HepG2 (cell line): ENCODE data around the gene PEMT. TPM values are rescaled to one million over a fixed set of nuclear protein-coding genes. Genes with fewer than 3 reads are reported as not detected.

Source experiments
- ARNTL ChIP-seq: sonication (generic); formaldehyde crosslinking; IDR thresholded peaks from 2 replicates; pipeline ENCODE4 v1.4.0; 2020; ENCODE audit warnings: mild to moderate bottlenecking, missing genetic modification reagents
- CBX5 ChIP-seq: sonication (generic); formaldehyde crosslinking; IDR thresholded peaks from 2 replicates; pipeline ENCODE4 v1.4.0; 2020; ENCODE audit warnings: missing genetic modification reagents, borderline replicate concordance
- GATA4 ChIP-seq: sonication (generic); IDR thresholded peaks from 2 replicates; pipeline ENCODE4 v1.6.1; 2016; ENCODE audit warnings: antibody characterized with exemption, low read depth, borderline replicate concordance
- HOXA5 ChIP-seq: sonication (generic); formaldehyde crosslinking; IDR thresholded peaks from 2 replicates; pipeline ENCODE4 v1.4.0; 2020; ENCODE audit warnings: missing genetic modification reagents
- HOXA7 ChIP-seq: sonication (generic); formaldehyde crosslinking; IDR thresholded peaks from 2 replicates; pipeline ENCODE4 v1.8.1; 2022; ENCODE audit warnings: mild to moderate bottlenecking, missing genetic modification reagents, moderate library complexity
- ISX ChIP-seq: sonication (generic); formaldehyde crosslinking; conservative IDR thresholded peaks from 2 replicates; pipeline ENCODE4 v1.5.0; 2020; ENCODE audit warnings: missing genetic modification reagents
- MIXL1 ChIP-seq: IDR thresholded peaks from 2 replicates; pipeline ENCODE4 v1.6.1; 2016
- MTF1 ChIP-seq: sonication (generic); formaldehyde crosslinking; IDR thresholded peaks from 2 replicates; pipeline ENCODE4 v1.5.0; 2020; ENCODE audit warnings: missing genetic modification reagents
- MTF2 ChIP-seq: sonication (generic); formaldehyde crosslinking; IDR thresholded peaks from 2 replicates; pipeline ENCODE4 v1.5.0; 2020; ENCODE audit warnings: missing genetic modification reagents, borderline replicate concordance
- NFE2 ChIP-seq: sonication (generic); formaldehyde crosslinking; IDR thresholded peaks from 2 replicates; pipeline ENCODE4 v1.4.0; 2020; ENCODE audit warnings: missing genetic modification reagents
- RARA ChIP-seq: IDR thresholded peaks from 2 replicates; pipeline ENCODE4 v1.6.1; 2016; ENCODE audit warnings: missing genetic modification reagents, missing compliant biosample characterization
- SIN3A ChIP-seq: IDR thresholded peaks from 2 replicates; pipeline ENCODE4 v1.6.1; 2011; ENCODE audit warnings: low read depth, mild to moderate bottlenecking, control low read depth, low read length, borderline replicate concordance
- SP1 ChIP-seq, 2 experiments: fragments of 450-650 bp in 1 of 2; sonication (generic) in 1 of 2; formaldehyde crosslinking in 1 of 2; IDR thresholded peaks; 2 replicates each; pipeline versions ENCODE4 v1.4.0 to v1.6.1; 2016 to 2020; ENCODE audit warnings: missing genetic modification reagents in 1 of 2
- YY1 ChIP-seq: IDR thresholded peaks from 2 replicates; pipeline ENCODE4 v1.6.1; 2011; ENCODE audit warnings: low read length, low read depth, moderate library complexity, mild to moderate bottlenecking; ENCODE audit not compliant: insufficient read depth, insufficient replicate concordance
- ZFP41 ChIP-seq: sonication (generic); formaldehyde crosslinking; IDR thresholded peaks from 2 replicates; pipeline ENCODE4 v1.4.0; 2020; ENCODE audit warnings: mild to moderate bottlenecking, missing genetic modification reagents, borderline replicate concordance
- ZNF12 ChIP-seq: sonication (generic); formaldehyde crosslinking; IDR thresholded peaks from 2 replicates; pipeline ENCODE4 v1.5.0; 2020; ENCODE audit warnings: missing genetic modification reagents
- ZNF207 ChIP-seq: fragments of 450-650 bp; IDR thresholded peaks from 2 replicates; pipeline ENCODE4 v1.6.1; 2016; ENCODE audit warnings: antibody characterized with exemption, borderline replicate concordance
- ZNF24 ChIP-seq: fragments of 450-650 bp; IDR thresholded peaks from 2 replicates; pipeline ENCODE4 v1.6.1; 2017; ENCODE audit warnings: antibody characterized with exemption, mild to moderate bottlenecking
- ZNF331 ChIP-seq: sonication (generic); formaldehyde crosslinking; IDR thresholded peaks from 2 replicates; pipeline ENCODE4 v1.4.0; 2020; ENCODE audit warnings: missing genetic modification reagents
- ZNF484 ChIP-seq: sonication (generic); formaldehyde crosslinking; IDR thresholded peaks from 2 replicates; pipeline ENCODE4 v1.5.1; 2020; ENCODE audit warnings: mild to moderate bottlenecking, low read depth, missing genetic modification reagents, borderline replicate concordance
- ZNF543 ChIP-seq: sonication (generic); formaldehyde crosslinking; IDR thresholded peaks from 2 replicates; pipeline ENCODE4 v1.4.0; 2020; ENCODE audit warnings: mild to moderate bottlenecking, missing genetic modification reagents
- ZNF737 ChIP-seq: sonication (generic); formaldehyde crosslinking; IDR thresholded peaks from 2 replicates; pipeline ENCODE4 v1.5.0; 2020; ENCODE audit warnings: missing genetic modification reagents, mild to moderate bottlenecking, borderline replicate concordance
- ZNF782 ChIP-seq: sonication (generic); formaldehyde crosslinking; IDR thresholded peaks from 2 replicates; pipeline ENCODE4 v1.4.0; 2020; ENCODE audit warnings: missing genetic modification reagents, mild to moderate bottlenecking, borderline replicate concordance
- polyA plus RNA-seq, 8 experiments: library from polyadenylated mRNA; depleted of rRNA in 3 of 8; stranded (reverse) in 7 of 8; unstranded in 1 of 8; fragments of >200 nt; fragmentation: Illumina TruSeq in 4 of 8; extraction: Trizol in 4 of 8; gene quantifications; 2 replicates each; pipeline versions ENCODE4 v1.2.1 to v1.2.3, GENCODE V29; 2011 to 2016; ENCODE audit warnings: low read depth in 4 of 8, missing spikeins in 1 of 8, mixed read lengths in 1 of 8; ENCODE audit not compliant: insufficient read depth in 1 of 8
- total RNA-seq, 5 experiments: library from RNA; depleted of rRNA; stranded (reverse); fragments of >200 nt; fragmentation: Illumina TruSeq; extraction: Trizol; gene quantifications; 2 replicates each; pipeline ENCODE4 v1.2.3, GENCODE V29; 2016; ENCODE audit warnings: low read depth in 1 of 5
- TF ChIP-seq, protein P1 (sequence below): sonication (generic); formaldehyde crosslinking; IDR thresholded peaks from 2 replicates; pipeline ENCODE4 v1.8.0; 2022; ENCODE audit warnings: mild to moderate bottlenecking, missing genetic modification reagents
- TF ChIP-seq, protein P2 (sequence below): IDR thresholded peaks from 2 replicates; pipeline ENCODE4 v1.6.1; 2018; ENCODE audit warnings: missing genetic modification reagents
- TF ChIP-seq, protein P3 (sequence below): sonication (generic); formaldehyde crosslinking; IDR thresholded peaks from 2 replicates; pipeline ENCODE4 v1.4.0; 2020; ENCODE audit warnings: mild to moderate bottlenecking, missing genetic modification reagents
- TF ChIP-seq, protein P4 (sequence below): sonication (generic); formaldehyde crosslinking; IDR thresholded peaks from 2 replicates; pipeline ENCODE4 v1.4.0; 2020; ENCODE audit warnings: missing genetic modification reagents
- TF ChIP-seq, protein P5 (sequence below): sonication (generic); formaldehyde crosslinking; IDR thresholded peaks from 2 replicates; pipeline ENCODE4 v1.4.0; 2020; ENCODE audit warnings: mild to moderate bottlenecking, missing genetic modification reagents

Gene PEMT
- total and polyA plus RNA-seq, 2 of the 13 experiments (the other 11 are each of a cell fraction or from before 2014, with no cell fraction given): 31.7 to 43.6 TPM

DNA sequence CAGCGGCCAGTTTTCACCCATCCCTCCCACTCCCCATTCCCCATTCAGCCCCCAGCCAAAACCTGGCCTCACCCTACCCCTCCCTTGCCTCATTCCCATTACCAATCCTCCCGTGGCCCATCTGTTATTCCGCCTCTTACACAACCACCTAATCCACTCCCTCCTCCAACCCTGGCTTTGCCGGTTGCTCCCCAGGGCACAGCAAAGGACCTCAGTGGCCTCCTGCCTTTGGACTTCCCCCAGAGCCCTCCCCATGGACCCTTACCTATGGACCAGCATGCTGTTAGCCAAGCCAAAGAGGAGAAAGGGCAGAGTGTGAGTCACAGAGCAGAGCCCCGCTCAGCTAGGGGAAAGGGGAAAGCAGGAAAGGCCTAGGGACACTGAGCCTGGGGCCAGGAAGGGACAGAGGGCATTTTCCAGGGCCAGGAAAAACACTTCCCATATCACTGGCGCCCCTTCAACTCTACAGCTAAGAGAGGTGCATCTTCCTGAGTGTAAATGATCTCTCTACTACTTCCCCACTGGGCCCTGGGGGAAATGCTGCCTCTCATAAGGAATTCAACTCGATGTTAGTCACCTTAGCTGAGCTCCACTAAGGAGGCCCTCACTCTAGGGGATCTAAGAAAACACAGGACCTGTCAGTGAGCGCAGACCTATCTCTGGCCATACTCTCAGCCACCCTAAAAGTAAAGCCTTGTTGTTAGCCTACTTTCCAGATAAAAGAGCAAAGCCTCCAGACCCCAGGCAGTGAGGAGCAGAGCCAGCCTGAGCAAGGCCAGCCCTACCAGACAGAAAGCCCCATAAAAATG lies 10.6 kb downstream of the PEMT start (continued):
- TF ChIP-seq CBX5 (CRISPR knock-in tag) (no peak; the same call in 1 of the 2 replicates), ZNF24 (no peak), ZFP41 (CRISPR knock-in tag) (no peak), MTF2 (CRISPR knock-in tag) (no peak), RARA (CRISPR knock-in tag) (peak; percentile 87), MIXL1 (CRISPR knock-in tag) (peak; percentile 63; the same call in 1 of the 2 replicates), ZNF543 (CRISPR knock-in tag) (no peak), GATA4 (no peak), ZNF782 (no peak), ZNF12 (CRISPR knock-in tag) (no peak), NFE2 (CRISPR knock-in tag) (no peak), SIN3A (no peak), ZNF207 (no peak), ZNF484 (CRISPR knock-in tag) (no peak), HOXA7 (CRISPR knock-in tag) (no peak), HOXA5 (CRISPR knock-in tag) (no peak), ZNF737 (CRISPR knock-in tag) (no peak), SP1 (IDR thresholded peaks at IDR 0.05) (no peak), SP1 (CRISPR knock-in tag; IDR thresholded peaks at IDR 0.05) (peak; percentile 45; the same call in 1 of the 2 replicates), YY1 (peak; percentile 33), ZNF331 (CRISPR knock-in tag) (peak; percentile 82; the same call in 1 of the 2 replicates), MTF1 (CRISPR knock-in tag) (no peak), ARNTL (CRISPR knock-in tag) (peak; percentile 87), ISX (0 out of 2 replicates have a peak, but pooled peaks have one; percentile 46)
- TF ChIP-seq, protein P1, sequence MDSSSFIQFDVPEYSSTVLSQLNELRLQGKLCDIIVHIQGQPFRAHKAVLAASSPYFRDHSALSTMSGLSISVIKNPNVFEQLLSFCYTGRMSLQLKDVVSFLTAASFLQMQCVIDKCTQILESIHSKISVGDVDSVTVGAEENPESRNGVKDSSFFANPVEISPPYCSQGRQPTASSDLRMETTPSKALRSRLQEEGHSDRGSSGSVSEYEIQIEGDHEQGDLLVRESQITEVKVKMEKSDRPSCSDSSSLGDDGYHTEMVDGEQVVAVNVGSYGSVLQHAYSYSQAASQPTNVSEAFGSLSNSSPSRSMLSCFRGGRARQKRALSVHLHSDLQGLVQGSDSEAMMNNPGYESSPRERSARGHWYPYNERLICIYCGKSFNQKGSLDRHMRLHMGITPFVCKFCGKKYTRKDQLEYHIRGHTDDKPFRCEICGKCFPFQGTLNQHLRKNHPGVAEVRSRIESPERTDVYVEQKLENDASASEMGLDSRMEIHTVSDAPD (CRISPR knock-in tag): peak; percentile 87; the same call in 1 of the 2 replicates
- TF ChIP-seq, protein P2, sequence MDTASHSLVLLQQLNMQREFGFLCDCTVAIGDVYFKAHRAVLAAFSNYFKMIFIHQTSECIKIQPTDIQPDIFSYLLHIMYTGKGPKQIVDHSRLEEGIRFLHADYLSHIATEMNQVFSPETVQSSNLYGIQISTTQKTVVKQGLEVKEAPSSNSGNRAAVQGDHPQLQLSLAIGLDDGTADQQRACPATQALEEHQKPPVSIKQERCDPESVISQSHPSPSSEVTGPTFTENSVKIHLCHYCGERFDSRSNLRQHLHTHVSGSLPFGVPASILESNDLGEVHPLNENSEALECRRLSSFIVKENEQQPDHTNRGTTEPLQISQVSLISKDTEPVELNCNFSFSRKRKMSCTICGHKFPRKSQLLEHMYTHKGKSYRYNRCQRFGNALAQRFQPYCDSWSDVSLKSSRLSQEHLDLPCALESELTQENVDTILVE (CRISPR knock-in tag): no peak
- TF ChIP-seq, protein P3, sequence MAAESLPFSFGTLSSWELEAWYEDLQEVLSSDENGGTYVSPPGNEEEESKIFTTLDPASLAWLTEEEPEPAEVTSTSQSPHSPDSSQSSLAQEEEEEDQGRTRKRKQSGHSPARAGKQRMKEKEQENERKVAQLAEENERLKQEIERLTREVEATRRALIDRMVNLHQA (CRISPR knock-in tag): no peak
- TF ChIP-seq, protein P4, sequence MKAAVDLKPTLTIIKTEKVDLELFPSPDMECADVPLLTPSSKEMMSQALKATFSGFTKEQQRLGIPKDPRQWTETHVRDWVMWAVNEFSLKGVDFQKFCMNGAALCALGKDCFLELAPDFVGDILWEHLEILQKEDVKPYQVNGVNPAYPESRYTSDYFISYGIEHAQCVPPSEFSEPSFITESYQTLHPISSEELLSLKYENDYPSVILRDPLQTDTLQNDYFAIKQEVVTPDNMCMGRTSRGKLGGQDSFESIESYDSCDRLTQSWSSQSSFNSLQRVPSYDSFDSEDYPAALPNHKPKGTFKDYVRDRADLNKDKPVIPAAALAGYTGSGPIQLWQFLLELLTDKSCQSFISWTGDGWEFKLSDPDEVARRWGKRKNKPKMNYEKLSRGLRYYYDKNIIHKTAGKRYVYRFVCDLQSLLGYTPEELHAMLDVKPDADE (CRISPR knock-in tag): no peak
- TF ChIP-seq, protein P5, sequence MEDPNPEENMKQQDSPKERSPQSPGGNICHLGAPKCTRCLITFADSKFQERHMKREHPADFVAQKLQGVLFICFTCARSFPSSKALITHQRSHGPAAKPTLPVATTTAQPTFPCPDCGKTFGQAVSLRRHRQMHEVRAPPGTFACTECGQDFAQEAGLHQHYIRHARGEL (CRISPR knock-in tag): no peak
